GM18507 (cell line): ENCODE measurements around the gene SOX10.

Source experiments
- DNase-seq: peaks from one replicate; pipeline ENCODE4 v3.0.0; 2011; ENCODE audit warnings: low read depth; ENCODE audit not compliant: insufficient read length; ENCODE audit errors: extremely low spot score
- FAIRE-seq: peaks from 2 replicates; lab custom pipeline; 2011; peaks lifted over from hg19 to GRCh38; lab: Jason Lieb, UNC

SOX10 gene

GRCh38 chr22:37942133-37942532 is 42.2 kb downstream of the SOX10 start:
- DNase-seq: no peak
- FAIRE-seq: no peak

- DNase-seq (no peak), FAIRE-seq (no peak)
Measured at GRCh38 chr22:37940698-37941376, 43.5 kb downstream of the SOX10 start.

- FAIRE-seq: peak; percentile 88
- DNase-seq: peak; percentile 73
Measured at GRCh38 chr22:37933711-37934376, 50.5 kb downstream of the SOX10 start.

GRCh38 chr22:37932821-37933578 is 51.4 kb downstream of the SOX10 start:
- FAIRE-seq (no peak), DNase-seq (no peak)

GRCh38 chr22:37932401-37932800 is 52.0 kb downstream of the SOX10 start:
- no peak for DNase-seq
- FAIRE-seq: no peak

GRCh38 chr22:37931893-37932389 is 52.4 kb downstream of the SOX10 start:
- FAIRE-seq (no peak), DNase-seq (no peak)

GRCh38 chr22:37930952-37931440 is 53.4 kb downstream of the SOX10 start:
- FAIRE-seq (no peak), DNase-seq (no peak)

GRCh38 chr22:37930270-37930951 is 53.9 kb downstream of the SOX10 start:
- DNase-seq: no peak
- FAIRE-seq: no peak

- no peak for FAIRE-seq
- no peak for DNase-seq
Measured at GRCh38 chr22:37929390-37929789, 55.0 kb downstream of the SOX10 start.

- DNase-seq (no peak), FAIRE-seq (no peak)
Measured at GRCh38 chr22:37927637-37927936, 56.8 kb downstream of the SOX10 start.

GRCh38 chr22:37926771-37927636 is 57.4 kb downstream of the SOX10 start:
- no peak for DNase-seq
- no peak for FAIRE-seq

- no peak for FAIRE-seq
- DNase-seq: no peak
Measured at GRCh38 chr22:37926358-37926757, 58.0 kb downstream of the SOX10 start.

GRCh38 chr22:37925767-37926166 is 58.6 kb downstream of the SOX10 start:
- no peak for DNase-seq
- no peak for FAIRE-seq

- no peak for FAIRE-seq
Measured at GRCh38 chr22:37925330-37925729, 59.0 kb downstream of the SOX10 start.

GRCh38 chr22:37924386-37925065 is 59.8 kb downstream of the SOX10 start:
- DNase-seq: no peak
- no peak for FAIRE-seq

More at GRCh38 chr22:37925330-37925729, 59.0 kb downstream of the SOX10 start:
- no peak for DNase-seq

- DNase-seq: no peak
- no peak for FAIRE-seq
Measured at GRCh38 chr22:37923927-37924326, 60.4 kb downstream of the SOX10 start.
